ENCODE data around the gene HOXB13.

Gene HOXB13

GRCh38 chr17:48748718-48749566, 20.4 kb upstream of the HOXB13 start:
- no peak for DNase-seq

- no peak for DNase-seq
Measured at GRCh38 chr17:48747445-48748363, 19.2 kb upstream of the HOXB13 start.

GRCh38 chr17:48746916-48747444, 18.4 kb upstream of the HOXB13 start:
- no peak for DNase-seq

- DNase-seq = no peak
Measured at GRCh38 chr17:48745381-48746275, 17.1 kb upstream of the HOXB13 start.

GRCh38 chr17:48740537-48740936, 12.0 kb upstream of the HOXB13 start:
- no peak for DNase-seq

- DNase-seq = no peak
Measured at GRCh38 chr17:48738803-48739526, 10.4 kb upstream of the HOXB13 start.

GRCh38 chr17:48738424-48738802, 9.9 kb upstream of the HOXB13 start:
- DNase-seq = no peak

- DNase-seq = no peak
Measured at GRCh38 chr17:48737330-48738043, 8.9 kb upstream of the HOXB13 start.

- DNase-seq = no peak
Measured at GRCh38 chr17:48735062-48735351, 6.5 kb upstream of the HOXB13 start.

- DNase-seq = no peak
Measured at GRCh38 chr17:48734333-48735061, 5.9 kb upstream of the HOXB13 start.

GRCh38 chr17:48733632-48734328, 5.2 kb upstream of the HOXB13 start:
- DNase-seq = no peak

- DNase-seq = no peak
Measured at GRCh38 chr17:48732688-48733629, 4.4 kb upstream of the HOXB13 start.

GRCh38 chr17:48731355-48731754, 2.8 kb upstream of the HOXB13 start:
- no peak for DNase-seq

GRCh38 chr17:48730240-48730550, 1.6 kb upstream of the HOXB13 start:
- no peak for DNase-seq

- DNase-seq = no peak
Measured at GRCh38 chr17:48729335-48730239, 1.0 kb upstream of the HOXB13 start.

GRCh38 chr17:48727415-48728175, 955 bp downstream of the HOXB13 start:
- DNase-seq = no peak

- DNase-seq = no peak
Measured at GRCh38 chr17:48726916-48727286, 1.6 kb downstream of the HOXB13 start.

Data from activated naive CD4-positive, alpha-beta T cell (primary cell).